ENCODE measurements around the gene CDC42SE2.

CDC42SE2 gene

DNA sequence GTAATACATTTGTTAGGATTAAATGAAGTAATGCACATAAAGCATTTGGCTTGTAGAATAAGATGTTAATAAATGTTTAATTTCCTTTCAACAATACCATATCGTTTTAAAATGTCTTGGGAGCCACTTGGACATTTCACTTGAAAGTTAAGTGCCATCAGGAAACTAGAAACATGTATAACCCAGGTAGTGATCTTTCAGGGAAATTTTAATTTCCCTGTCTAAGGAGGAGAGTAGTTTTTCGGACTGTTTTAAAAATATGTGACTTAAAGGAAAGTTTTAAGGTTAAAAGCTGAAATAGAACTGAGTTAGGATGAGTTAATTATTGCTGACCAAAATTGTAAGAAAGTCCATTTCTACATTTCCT lies 18.0 kb downstream of the CDC42SE2 start:
- TF ChIP-seq, protein P1, sequence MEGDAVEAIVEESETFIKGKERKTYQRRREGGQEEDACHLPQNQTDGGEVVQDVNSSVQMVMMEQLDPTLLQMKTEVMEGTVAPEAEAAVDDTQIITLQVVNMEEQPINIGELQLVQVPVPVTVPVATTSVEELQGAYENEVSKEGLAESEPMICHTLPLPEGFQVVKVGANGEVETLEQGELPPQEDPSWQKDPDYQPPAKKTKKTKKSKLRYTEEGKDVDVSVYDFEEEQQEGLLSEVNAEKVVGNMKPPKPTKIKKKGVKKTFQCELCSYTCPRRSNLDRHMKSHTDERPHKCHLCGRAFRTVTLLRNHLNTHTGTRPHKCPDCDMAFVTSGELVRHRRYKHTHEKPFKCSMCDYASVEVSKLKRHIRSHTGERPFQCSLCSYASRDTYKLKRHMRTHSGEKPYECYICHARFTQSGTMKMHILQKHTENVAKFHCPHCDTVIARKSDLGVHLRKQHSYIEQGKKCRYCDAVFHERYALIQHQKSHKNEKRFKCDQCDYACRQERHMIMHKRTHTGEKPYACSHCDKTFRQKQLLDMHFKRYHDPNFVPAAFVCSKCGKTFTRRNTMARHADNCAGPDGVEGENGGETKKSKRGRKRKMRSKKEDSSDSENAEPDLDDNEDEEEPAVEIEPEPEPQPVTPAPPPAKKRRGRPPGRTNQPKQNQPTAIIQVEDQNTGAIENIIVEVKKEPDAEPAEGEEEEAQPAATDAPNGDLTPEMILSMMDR (IDR thresholded peaks at IDR 0.05), result no peak

DNA sequence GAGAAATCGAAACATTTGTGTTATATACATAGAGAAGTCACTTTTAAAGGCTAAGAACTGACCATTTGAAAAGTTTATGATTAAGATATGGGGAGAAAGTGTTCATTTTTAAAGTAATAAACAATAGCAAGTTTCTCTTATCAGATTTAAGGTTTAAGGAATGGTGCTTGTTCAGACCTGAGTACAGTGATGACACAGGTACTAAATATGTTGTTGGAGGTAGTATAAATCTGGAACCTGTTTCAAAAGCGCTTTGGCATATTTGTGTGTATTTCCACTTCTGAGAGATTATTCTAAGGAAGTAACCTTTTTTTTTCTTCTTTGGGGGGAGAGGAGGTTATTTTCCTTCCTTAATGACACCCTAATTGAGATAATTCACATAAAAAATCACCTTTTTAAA lies 18.4 kb downstream of the CDC42SE2 start:
- TF ChIP-seq, protein P1 (IDR thresholded peaks at IDR 0.05), result no peak

DNA sequence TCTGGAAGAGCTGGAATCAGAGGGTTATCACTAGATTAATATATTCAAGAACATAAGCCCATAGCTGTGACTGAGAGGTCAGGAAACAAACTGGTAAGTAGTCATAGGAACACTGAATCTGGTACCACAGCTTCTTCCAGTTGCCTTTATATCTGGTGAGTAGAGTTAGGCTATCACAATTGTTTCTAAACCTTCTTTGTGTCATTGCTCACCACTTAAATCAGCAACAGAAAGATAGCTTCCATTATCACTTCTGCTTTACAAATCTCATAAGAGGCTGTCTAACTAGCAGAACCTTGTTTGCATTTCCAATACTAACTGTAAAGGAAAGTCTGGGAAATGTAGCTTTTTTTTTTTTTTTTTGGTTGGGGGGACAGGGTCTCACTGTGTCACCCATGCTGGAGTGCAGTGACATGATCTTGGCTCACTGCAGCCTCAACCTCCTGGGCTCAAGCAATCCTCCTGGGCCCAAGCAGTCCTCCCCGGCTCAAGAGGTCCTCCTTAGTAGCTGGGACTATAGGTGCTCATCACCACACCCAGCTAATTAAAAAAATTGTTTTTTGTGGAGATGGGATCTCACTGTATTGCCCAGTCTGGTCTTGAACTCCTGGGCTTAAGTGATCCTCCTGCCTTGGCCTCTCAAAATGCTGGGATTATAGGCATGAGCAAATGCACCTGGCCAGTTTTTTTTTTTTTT lies 22.0 kb downstream of the CDC42SE2 start:
- TF ChIP-seq, protein P1 (IDR thresholded peaks at IDR 0.05), result no peak

DNA sequence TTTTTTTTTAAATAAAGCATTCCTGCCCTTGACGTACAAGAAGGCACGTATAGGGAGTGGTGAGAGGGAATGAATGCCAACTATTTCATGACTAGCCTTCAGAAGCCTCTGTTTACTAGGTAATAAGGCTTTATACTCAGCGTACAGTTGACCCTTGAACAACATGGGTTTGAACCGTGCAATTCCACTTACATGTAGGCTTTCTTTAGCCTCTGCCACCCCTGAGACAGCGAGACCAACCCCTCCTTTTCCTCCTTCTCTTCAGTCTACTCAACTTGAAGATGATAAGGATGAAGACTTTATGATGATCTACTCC lies 22.5 kb downstream of the CDC42SE2 start:
- TF ChIP-seq, protein P1 (IDR thresholded peaks at IDR 0.05), result no peak

DNA sequence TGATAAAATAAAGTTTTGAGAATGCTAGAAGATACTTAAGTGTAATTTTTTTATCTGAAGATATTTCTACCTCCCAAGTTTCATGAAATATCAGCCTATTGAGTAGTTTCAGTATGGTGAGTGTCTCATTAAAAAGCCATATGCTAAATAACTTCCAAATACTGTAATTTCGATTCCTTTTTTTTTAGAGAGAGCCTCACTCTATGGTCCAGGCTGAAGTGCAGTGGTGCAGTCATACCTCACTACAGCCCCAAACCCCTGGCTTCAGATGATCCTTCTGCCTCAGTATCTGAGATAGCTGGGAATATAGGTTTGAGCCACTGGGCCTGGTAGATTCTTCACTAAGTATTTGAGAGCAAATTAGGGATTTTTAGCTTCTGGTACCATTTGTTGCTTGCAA lies 24.5 kb downstream of the CDC42SE2 start:
- TF ChIP-seq, protein P1 (IDR thresholded peaks at IDR 0.05), result no peak

DNA sequence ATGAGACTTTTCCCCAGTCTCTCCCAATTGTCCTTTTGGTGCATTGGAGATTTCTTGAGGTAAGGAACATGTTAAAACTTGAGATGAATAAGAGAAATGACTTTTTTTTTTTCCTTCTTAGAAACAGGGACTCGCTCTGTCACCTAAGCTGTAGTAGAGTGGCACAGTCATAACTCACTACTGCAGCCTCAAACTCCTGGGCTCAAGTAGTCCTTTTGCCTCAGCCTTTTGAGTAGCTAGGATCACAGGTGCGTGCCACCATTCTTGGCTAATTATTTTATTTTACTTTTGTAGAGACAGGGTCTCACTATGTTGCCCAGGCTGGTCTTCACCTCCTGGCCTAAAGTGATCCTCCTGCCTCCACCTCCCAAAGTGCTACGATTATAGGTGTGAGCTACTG lies 25.9 kb downstream of the CDC42SE2 start:
- TF ChIP-seq, protein P1 (IDR thresholded peaks at IDR 0.05), result no peak

DNA sequence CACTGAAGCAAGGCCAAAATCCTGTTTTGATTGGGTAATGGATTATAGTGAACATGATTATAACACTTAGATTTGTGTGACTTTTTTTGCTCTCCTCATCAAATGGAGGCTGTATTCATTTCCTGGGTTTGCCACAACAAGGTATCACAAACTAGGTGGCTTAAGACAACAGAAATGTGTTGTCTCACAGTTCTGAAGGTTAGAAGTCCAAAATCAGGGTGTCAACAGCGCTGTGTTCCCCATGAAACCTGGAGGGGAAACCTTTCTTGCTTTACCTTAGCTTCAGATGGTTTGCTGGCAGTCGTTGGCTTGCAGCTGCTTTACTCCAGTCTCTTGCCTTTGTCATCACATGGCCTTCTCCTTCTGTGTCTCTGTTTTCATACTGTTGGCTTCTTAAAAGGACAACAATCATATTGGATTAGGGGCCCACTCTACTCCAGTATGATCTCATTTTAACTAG lies 32.4 kb downstream of the CDC42SE2 start:
- TF ChIP-seq, protein P1 (IDR thresholded peaks at IDR 0.05), result no peak

DNA sequence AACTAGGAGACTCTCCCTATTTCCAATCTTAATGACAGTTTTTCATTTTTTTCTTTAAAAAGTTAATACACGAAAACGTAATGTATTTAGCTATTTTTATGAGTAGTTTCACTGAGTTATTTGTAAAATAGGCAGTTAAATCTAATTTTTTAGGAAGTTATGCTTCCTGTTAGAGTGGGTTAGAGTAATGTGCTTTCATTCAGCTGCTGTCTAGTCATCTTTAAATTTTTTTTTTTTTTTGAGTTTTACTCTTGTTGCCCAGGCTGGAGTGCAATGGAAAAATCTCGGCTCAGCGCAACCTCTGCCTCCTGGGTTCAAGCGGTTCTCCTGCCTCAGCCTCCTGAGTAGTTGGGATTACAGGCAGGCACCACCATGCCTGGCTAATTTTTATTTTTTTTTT lies 34.0 kb downstream of the CDC42SE2 start:
- TF ChIP-seq, protein P1 (IDR thresholded peaks at IDR 0.05), result no peak

Measured in LNCAP (cell line).